Measurements from ENCODE around the gene PNKP. TPM values are rescaled to one million over a fixed set of nuclear protein-coding genes. Genes with fewer than 3 reads are reported as not detected.

The PNKP gene
- total RNA-seq, 6 experiments from 2014 or later = 39.7 to 48.7 (median 47.2) TPM

- no peak for TF ChIP-seq CTCF (IDR thresholded peaks at IDR 0.05)
- peaks cover 7% of the 10 kb centered on the region; the same call in 1 of the 2 replicates for H3K36me3 Mint-ChIP-seq (ENCODE audit: low read depth)
- H3K4me3 Mint-ChIP-seq = no peak overlapping the region
- no peaks in the 10 kb centered on the region for H3K9me3 Mint-ChIP-seq
- peaks cover 7% of the 10 kb centered on the region for H3K27me3 Mint-ChIP-seq (ENCODE audit: insufficient read depth)
- no peak for DNase-seq
- H3K27ac Mint-ChIP-seq = no peak overlapping the region
- H3K4me1 Mint-ChIP-seq (ENCODE audit: low read depth) = no peaks in the 10 kb centered on the region
Observed at GRCh38 chr19:49887665-49888509, 20.5 kb upstream of the PNKP start.

GRCh38 chr19:49887037-49887664 is 19.8 kb upstream of the PNKP start:
- DNase-seq = no peak
- TF ChIP-seq CTCF (IDR thresholded peaks at IDR 0.05) = no peak
- Mint-ChIP-seq H3K27me3 (ENCODE audit: insufficient read depth) (peaks cover 7% of the 10 kb centered on the region; the same call in 1 of the 2 replicates), H3K9me3 (no peaks in the 10 kb centered on the region), H3K4me3 (no peak overlapping the region), H3K4me1 (ENCODE audit: low read depth) (no peaks in the 10 kb centered on the region), H3K27ac (no peak overlapping the region), H3K36me3 (ENCODE audit: low read depth) (peaks cover 11% of the 10 kb centered on the region)

GRCh38 chr19:49884760-49885159 is 17.4 kb upstream of the PNKP start:
- Mint-ChIP-seq H3K36me3 (ENCODE audit: low read depth) (peaks cover 19% of the 10 kb centered on the region), H3K27ac (no peak overlapping the region)

GRCh38 chr19:49884109-49884508 is 16.7 kb upstream of the PNKP start:
- H3K9me3 Mint-ChIP-seq = no peaks in the 10 kb centered on the region
- no peak for DNase-seq
- H3K4me1 Mint-ChIP-seq (ENCODE audit: low read depth) = peaks cover 2% of the 10 kb centered on the region
- no peak overlapping the region for H3K27ac Mint-ChIP-seq
- H3K4me3 Mint-ChIP-seq = no peak overlapping the region
- TF ChIP-seq CTCF (IDR thresholded peaks at IDR 0.05) = no peak
- peaks cover 19% of the 10 kb centered on the region for H3K36me3 Mint-ChIP-seq (ENCODE audit: low read depth)
- peaks cover 2% of the 10 kb centered on the region; the same call in 1 of the 2 replicates for H3K27me3 Mint-ChIP-seq (ENCODE audit: insufficient read depth)

More at GRCh38 chr19:49884760-49885159, 17.4 kb upstream of the PNKP start:
- Mint-ChIP-seq H3K4me1 (ENCODE audit: low read depth) (no peaks in the 10 kb centered on the region), H3K4me3 (no peak overlapping the region), H3K9me3 (no peaks in the 10 kb centered on the region), H3K27me3 (ENCODE audit: insufficient read depth) (peaks cover 2% of the 10 kb centered on the region; the same call in 1 of the 2 replicates)
- DNase-seq = no peak
- TF ChIP-seq CTCF (IDR thresholded peaks at IDR 0.05) = no peak

- no peak for TF ChIP-seq CTCF (IDR thresholded peaks at IDR 0.05)
- no peak overlapping the region for H3K4me3 Mint-ChIP-seq
- H3K4me1 Mint-ChIP-seq (ENCODE audit: low read depth) = peaks cover 12% of the 10 kb centered on the region
- peaks cover 19% of the 10 kb centered on the region for H3K36me3 Mint-ChIP-seq (ENCODE audit: low read depth)
- no peak for DNase-seq
- H3K27ac Mint-ChIP-seq = no peak overlapping the region
- H3K27me3 Mint-ChIP-seq (ENCODE audit: insufficient read depth) = no peaks in the 10 kb centered on the region; the same call in 1 of the 2 replicates
- H3K9me3 Mint-ChIP-seq = no peaks in the 10 kb centered on the region
Observed at GRCh38 chr19:49883094-49883493, 15.7 kb upstream of the PNKP start.

Data from HFFc6 (cell line).